GM12865 (cell line): ENCODE data around the gene YTHDF2.
"Not testable (repeated sequence)": the region's sequence is repeated elsewhere in the genome, so short reads cannot be mapped to it uniquely, and the experiment has no call there.

ENCODE experiments used
- DNase-seq: peaks from one replicate; pipeline ENCODE4 v3.0.0; 2010; ENCODE audit warnings: low read depth
- H3K4me3 ChIP-seq: 2 replicates; pipeline ENCODE4 v1.5.1; 2011; ENCODE audit warnings: mild to moderate bottlenecking, low read depth, low read length, control low read depth
- CTCF ChIP-seq: IDR thresholded peaks from 2 replicates; pipeline ENCODE4 v1.5.1; 2011; ENCODE audit warnings: low read length, control low read depth, low read depth, inconsistent platforms; ENCODE audit not compliant: insufficient read depth; ENCODE audit errors: missing control alignments

Gene YTHDF2

GRCh38 chr1:28720376-28720775 is 16.4 kb upstream of the YTHDF2 start:
- H3K4me3 ChIP-seq: no peak overlapping the region
- TF ChIP-seq CTCF: no peak
- DNase-seq: no peak

DNA sequence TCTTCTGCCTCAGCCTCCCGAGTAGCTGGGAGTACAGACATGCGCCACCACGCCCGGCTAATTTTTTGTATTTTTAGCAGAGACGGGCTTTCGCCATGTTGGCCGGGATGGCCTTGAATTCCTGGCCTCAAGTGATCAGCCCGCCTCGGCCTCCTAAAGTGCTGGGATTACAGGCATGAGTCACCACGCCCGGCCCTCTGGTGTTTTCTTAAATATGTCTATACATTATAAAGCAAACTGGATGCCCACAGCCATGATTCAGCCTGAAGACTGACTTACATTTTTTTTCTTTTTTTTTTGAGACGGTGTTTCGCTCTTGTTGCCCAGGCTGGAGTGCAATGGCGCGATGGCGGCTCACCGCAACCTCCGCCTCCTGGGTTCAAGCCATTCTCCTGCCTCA is 14.8 kb upstream of the YTHDF2 start:
- H3K4me3 ChIP-seq, DNase-seq: not testable (repeated sequence)

DNA sequence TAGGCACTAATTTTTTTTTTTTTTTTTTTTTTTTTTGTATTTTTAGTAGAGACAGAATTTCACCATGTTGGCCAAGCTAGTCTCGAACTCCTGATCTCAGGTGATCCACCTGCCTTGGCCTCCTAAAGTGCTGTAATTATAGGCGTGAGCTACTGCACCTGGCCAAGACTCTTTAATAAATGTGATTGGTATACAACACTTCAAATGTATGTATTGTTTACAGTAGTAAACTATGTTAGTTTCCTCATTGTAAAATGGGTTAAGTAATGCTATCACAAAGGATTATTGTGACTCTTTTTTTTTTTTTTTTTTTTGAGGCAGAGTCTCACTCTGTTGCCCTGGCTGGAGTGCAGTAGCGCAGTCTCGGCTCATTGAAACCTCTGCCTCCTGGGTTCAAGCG is 11.4 kb upstream of the YTHDF2 start:
- not testable (repeated sequence) for H3K4me3 ChIP-seq, DNase-seq

DNA sequence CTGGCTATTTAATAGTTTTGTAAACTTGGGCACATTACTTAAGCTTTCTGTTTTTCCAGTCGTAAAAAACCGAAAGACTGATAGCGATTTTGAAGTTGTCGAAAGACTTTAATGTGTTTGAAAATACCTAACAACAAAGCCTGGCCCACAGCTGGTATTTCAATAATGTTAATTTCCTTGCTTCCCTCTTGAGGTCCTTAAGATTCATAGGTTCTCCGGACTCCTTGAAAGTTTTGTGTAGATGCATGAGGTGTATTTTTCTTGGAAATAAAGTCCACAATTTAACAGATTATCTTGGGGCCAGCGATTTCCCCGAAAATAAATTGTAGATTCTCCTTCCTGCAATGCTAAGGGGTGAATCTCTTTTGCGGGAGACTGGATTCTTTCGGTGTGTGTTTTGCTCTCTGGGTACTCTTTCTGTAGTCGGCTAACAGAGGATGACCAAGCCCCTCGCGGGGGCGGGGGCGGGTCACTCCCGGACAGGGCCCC is 735 bp upstream of the YTHDF2 start:
- peak overlapping the region; percentile 71 for H3K4me3 ChIP-seq
- no peak for TF ChIP-seq CTCF
- DNase-seq: no peak

DNA sequence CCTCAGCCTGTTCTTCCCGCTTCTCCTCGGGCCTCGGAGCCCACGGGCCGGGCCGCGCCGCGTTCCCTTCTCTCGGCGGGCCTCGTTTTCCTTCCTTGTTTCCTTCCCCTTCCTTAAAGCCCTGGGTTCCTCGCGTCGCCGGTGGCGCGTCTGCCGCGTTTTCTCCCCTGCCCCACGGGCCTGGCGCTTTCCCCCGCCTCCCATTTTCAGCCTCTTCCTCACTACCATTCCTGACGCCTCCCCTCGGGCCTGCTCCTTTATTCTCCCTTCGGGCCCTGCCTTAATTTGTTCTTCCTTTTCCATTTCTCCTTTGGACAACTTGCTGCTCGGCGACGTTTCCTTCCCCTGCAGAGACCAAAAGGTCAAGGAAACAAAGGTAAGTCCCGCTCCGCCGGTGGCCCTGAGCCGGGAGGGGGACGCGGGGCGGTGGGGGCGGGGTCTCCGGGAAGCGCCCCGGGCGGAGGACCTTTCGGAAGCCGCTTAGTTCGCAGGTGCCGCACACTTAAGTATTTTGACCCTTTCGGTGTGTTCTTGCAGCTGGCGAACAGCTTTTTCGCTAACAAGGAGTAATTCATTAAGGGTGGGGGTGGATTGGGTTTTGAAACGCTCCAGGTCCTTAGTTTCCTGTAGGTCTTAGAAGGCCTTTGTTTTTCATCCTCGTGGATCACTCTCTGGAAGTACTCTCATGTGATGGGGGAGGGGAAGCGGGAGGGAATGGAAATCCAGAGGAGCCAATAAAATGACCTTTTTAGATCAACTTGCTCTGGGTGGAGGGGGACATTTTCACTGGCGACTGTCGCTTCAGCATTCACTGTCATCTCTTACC is 780 bp downstream of the YTHDF2 start:
- peak; percentile 65 for DNase-seq
- peak overlapping the region; percentile 99 for H3K4me3 ChIP-seq
- TF ChIP-seq CTCF: no peak

- DNase-seq: no peak
- H3K4me3 ChIP-seq: no peak overlapping the region
- TF ChIP-seq CTCF: no peak
These were observed 3.4 kb downstream of the YTHDF2 start for GRCh38 chr1:28740118-28740517.

GRCh38 chr1:28744184-28744583 is 7.4 kb downstream of the YTHDF2 start:
- H3K4me3 ChIP-seq: no peak overlapping the region

More at GRCh38 chr1:28744184-28744583, 7.4 kb downstream of the YTHDF2 start:
- DNase-seq: no peak
- no peak for TF ChIP-seq CTCF
